GM10248 (cell line): ENCODE results near the gene EIF5AL1.

Experiments used
- CTCF ChIA-PET: fragments of 300-600 bp; sonication (Branson Sonifier 250); formaldehyde crosslinking; extraction: SDS; loops from one replicate; lab custom pipeline; 2021; ENCODE audit warnings: antibody characterized with exemption; lab: Yijun Ruan, JAX
- POLR2A ChIA-PET: fragments of 350-650 bp; sonication (Branson Sonifier 250); formaldehyde crosslinking; extraction: SDS; loops from one replicate; lab custom pipeline; 2020; ENCODE audit warnings: antibody characterized with exemption; lab: Yijun Ruan, JAX
- DNase-seq: peaks from one replicate; pipeline ENCODE4 v3.0.0; 2012; ENCODE audit errors: extremely low spot score
- CTCF ChIP-seq: IDR thresholded peaks from 2 replicates; pipeline ENCODE4 v1.5.1; 2012; ENCODE audit warnings: mild to moderate bottlenecking, low read depth; ENCODE audit errors: extremely low read depth, missing control alignments, control extremely low read depth

Gene EIF5AL1

GRCh38 chr10:79483948-79484347 is 28.4 kb upstream of the EIF5AL1 start:
- no peak for DNase-seq
- CTCF ChIA-PET, result interaction anchor here (1.2 kb wide), 1 partner anchor 15 kb away, joined by 3 read pairs; no protein-coding TSS in a partner anchor
- TF ChIP-seq CTCF, result no peak
- POLR2A ChIA-PET, result no interaction called here

DNA sequence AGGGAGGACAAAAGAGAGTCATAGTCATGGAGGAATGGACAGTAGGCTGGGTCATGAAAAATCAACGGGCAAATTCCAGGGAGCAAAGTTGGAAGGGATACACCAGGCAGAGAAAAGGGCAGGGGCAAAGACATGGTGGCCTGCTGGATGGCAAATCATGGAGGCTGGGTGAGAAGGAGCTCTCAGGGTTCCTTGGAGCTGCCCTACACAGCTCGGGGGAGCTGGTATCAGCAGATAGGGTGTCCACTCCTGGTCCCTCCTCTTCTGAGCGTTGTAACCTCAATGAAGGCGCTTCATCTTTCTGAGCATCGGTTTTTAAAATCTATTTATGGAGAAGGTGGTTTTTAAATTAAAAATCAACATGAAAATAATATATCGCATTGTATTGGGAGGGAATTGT is 27.9 kb upstream of the EIF5AL1 start:
- no peak for DNase-seq
- TF ChIP-seq CTCF, result no peak
- POLR2A ChIA-PET, result no interaction called here
- CTCF ChIA-PET, result interaction anchor here (0.8 to 1.2 kb wide), 3 partner anchors 10 to 111 kb away, joined by 3 read pairs; no protein-coding TSS in a partner anchor

GRCh38 chr10:79487296-79488194 is 24.8 kb upstream of the EIF5AL1 start:
- CTCF ChIA-PET, result interaction anchor here (0.9 to 5.2 kb wide), 18 partner anchors 9 to 701 kb away, joined by 3 to 54 read pairs (median 4); no protein-coding TSS in a partner anchor
- DNase-seq, result peak; percentile 78
- POLR2A ChIA-PET, result no interaction called here
- TF ChIP-seq CTCF, result peak; percentile 73

DNA sequence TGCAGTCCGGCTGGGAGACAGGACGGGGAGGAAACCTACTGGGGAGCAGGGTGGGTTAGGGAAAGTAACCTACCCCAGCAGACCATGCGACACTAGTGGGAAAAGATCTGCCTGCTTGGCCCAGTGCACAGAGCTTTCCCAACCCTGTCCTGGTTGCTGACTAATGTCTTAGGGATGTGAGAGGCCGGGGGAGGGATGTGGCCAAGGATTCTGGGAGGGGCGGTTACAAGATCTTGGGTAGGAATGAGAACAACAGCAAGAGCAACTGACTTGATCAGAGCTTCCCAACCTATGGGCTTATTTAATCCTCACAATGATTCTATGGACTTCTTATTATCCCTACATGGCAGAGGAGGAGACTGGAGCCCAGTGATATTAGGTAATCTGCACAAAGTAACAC is 24.0 kb upstream of the EIF5AL1 start:
- CTCF ChIA-PET, result interaction anchor here (0.9 to 5.2 kb wide), 16 partner anchors 8 to 142 kb away, joined by 3 to 54 read pairs (median 5); no protein-coding TSS in a partner anchor
- DNase-seq, result no peak
- TF ChIP-seq CTCF, result no peak
- POLR2A ChIA-PET, result no interaction called here

DNA sequence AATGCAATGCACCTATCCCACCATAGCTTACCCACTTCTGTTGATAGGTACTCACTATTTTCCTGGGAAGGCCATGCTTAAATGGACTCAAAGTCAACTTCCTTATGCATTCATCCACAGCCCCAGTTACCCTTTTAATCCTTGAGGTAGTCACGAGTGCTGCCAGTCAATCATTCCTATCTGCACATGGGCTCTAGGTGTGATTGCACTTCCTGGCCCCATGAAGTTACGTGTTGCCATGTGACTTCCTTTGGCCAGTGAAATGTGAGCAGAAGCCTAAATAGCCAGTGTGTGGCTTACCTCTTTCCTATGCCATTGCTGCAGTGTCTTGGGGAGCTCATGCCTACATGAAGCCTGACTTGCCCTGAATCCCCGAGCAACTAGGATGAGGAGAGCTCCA is 23.5 kb upstream of the EIF5AL1 start:
- POLR2A ChIA-PET, result no interaction called here
- CTCF ChIA-PET, result interaction anchor here (1.1 to 5.2 kb wide), 10 partner anchors 8 to 116 kb away, joined by 3 to 54 read pairs (median 7); no protein-coding TSS in a partner anchor
- TF ChIP-seq CTCF, result no peak
- DNase-seq, result peak; percentile 13

DNA sequence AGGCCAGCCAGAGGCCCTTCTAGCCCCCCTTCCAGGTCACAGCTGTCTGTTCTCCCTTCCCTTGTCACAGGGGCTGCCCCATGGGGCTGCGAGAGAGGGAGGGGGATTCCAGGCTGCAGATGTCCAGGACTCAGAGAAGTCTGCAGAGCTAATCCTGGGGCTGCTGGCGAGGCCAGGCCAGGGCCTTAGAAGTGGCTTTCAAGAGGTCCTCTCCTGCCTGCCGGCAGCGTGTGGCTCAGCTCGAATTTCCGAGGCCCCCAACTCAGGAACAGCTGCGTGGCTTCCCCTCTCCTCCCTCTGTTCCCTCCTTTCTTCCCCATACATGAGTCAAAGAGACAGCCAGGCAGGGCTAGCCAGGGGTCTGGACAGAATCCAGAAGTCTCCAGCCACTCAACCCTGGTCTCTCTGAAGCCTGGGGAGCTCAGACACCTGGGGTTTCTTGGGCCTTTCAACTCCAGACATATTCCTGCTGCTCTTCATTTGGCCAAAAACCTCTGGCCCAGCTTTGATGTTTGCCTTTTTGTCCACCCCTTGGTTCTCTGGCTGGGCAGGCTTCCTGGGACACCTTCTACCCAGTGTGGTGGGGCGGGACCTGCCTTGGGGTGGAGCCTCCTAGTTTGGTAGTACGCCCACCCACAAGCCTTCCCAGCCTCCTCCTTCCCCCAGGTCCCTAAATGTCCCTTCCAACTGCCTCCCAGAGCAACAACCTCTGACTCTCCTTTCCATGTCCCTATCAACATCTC is 21.8 kb upstream of the EIF5AL1 start:
- POLR2A ChIA-PET, result no interaction called here
- peak; percentile 45 for DNase-seq
- TF ChIP-seq CTCF, result no peak
- CTCF ChIA-PET, result interaction anchor here (0.9 to 5.2 kb wide), 3 partner anchors 22 to 119 kb away, joined by 3 to 26 read pairs (median 8); no protein-coding TSS in a partner anchor
